ENCODE measurements around the gene ADAP1.

The ADAP1 gene

GRCh38 chr7:853366-854117 is 100.9 kb downstream of the ADAP1 start:
- H3K4me3 ChIP-seq (ENCODE audit: control insufficient read depth, low read depth, low read length): no peak overlapping the region
- DNase-seq (ENCODE audit: low read depth): no peak

GRCh38 chr7:851204-851603 is 103.3 kb downstream of the ADAP1 start:
- no peak overlapping the region for H3K4me3 ChIP-seq (ENCODE audit: control insufficient read depth, low read depth, low read length)
- DNase-seq (ENCODE audit: low read depth): no peak
- TF ChIP-seq CTCF (conservative IDR thresholded peaks at IDR 0.05; ENCODE audit: control insufficient read depth, insufficient read depth, low read depth, low read length): no peak

More at GRCh38 chr7:853366-854117, 100.9 kb downstream of the ADAP1 start:
- TF ChIP-seq CTCF (conservative IDR thresholded peaks at IDR 0.05; ENCODE audit: control insufficient read depth, insufficient read depth, low read depth, low read length): no peak

GRCh38 chr7:849781-850180 is 104.7 kb downstream of the ADAP1 start:
- H3K4me3 ChIP-seq (ENCODE audit: control insufficient read depth, low read depth, low read length): no peak overlapping the region
- DNase-seq (ENCODE audit: low read depth): no peak
- no peak for TF ChIP-seq CTCF (conservative IDR thresholded peaks at IDR 0.05; ENCODE audit: control insufficient read depth, insufficient read depth, low read depth, low read length)

GRCh38 chr7:849145-849544 is 105.3 kb downstream of the ADAP1 start:
- H3K4me3 ChIP-seq (ENCODE audit: control insufficient read depth, low read depth, low read length): no peak overlapping the region
- DNase-seq (ENCODE audit: low read depth): no peak
- no peak for TF ChIP-seq CTCF (conservative IDR thresholded peaks at IDR 0.05; ENCODE audit: control insufficient read depth, insufficient read depth, low read depth, low read length)

All from fibroblast of mammary gland (primary cell).